G401 (cell line): Measurements from ENCODE around the gene YAE1. TPM values are rescaled to one million over a fixed set of nuclear protein-coding genes. Genes with fewer than 3 reads are reported as not detected.
A peak's percentile ranks its signal among the peaks of the same experiment; 100 is the strongest.

Experiments used
- DNase-seq: peaks from one replicate; pipeline ENCODE4 v3.0.0-alpha.2; 2015; ENCODE audit warnings: low spot score
- in situ Hi-C: cut with HindIII; loops from 2 replicates; pipeline ENCODE4 v1.10.0; 2016; ENCODE audit warnings: low sequenced_read_pairs, mixed read lengths
- total RNA-seq: library from RNA; depleted of rRNA; stranded (reverse); fragments of >200 nt; shearing (Covaris generic); gene quantifications from 2 replicates; pipeline ENCODE4 v1.2.3, GENCODE V29; 2014

The YAE1 gene
- total RNA-seq, 1 experiment from 2014 or later, result 36.8 TPM

DNA sequence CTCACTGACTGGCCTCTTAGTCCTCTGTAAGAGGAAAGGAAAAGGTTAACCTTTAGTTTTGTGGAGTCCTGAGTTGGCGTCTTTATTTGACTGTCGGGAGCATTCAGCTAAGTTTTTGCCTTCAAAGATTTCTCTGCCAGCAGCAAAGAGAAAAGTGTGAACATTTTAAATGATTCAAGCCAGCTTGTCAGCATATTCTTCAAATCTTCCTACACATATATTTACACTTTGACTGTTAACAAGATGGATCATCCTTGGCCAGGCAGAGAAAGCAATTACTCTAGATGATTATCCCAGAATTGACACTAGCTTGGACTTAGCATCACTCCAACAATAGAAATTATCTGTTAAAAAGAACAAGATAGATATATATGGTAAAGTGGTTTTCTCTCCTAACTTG, 15.8 kb upstream of the YAE1 start:
- in situ Hi-C loops, result no loop called here
- DNase-seq, result no peak

DNA sequence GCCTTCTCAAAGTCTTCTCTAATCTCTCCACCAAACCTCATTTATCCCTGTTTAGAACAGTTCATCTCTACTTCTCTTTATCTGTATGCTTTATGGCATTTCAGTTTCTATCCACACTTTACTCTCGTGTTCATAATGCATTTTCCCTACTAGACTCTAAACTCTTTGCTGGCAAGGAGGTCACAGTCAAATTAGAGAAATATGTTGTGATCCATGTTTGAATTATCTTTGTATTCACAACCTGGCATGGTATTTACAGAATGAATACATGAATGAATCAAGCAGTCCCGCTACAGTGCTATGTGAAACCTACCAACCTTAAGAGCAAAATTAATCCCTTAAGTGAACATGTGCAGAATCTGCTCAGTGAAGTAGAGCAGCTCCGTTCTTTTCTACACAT, 12.8 kb upstream of the YAE1 start:
- in situ Hi-C loops, result no loop called here

DNA sequence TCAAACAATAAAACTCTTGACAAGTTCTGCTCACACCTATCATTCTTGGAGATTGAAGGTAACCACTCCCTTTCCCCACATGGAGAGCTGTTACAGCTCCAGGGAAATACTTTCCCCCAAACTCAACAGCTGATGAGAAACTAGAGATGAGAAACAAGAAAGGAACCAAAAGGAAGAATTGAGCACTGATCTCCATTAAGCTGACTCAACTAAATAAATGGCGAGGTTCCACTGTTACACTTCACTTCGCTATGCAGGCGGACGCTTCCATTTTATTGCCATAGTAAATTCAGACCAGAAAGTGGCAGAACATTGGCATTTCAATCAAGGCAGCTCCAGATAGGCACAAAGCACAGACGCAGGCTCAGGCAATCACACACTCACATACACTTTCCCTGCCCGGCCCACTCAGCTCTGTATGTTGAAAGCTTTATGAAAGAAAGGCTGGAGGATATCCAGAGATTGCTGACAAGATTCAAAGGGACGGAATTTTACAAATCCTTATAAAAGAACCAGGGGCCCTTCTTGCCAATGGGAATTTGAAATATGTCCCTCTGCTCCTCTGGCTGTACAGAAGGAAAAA, 11.5 kb upstream of the YAE1 start:
- in situ Hi-C loops, result no loop called here
- no peak for DNase-seq

More for the DNA sequence above, 12.8 kb upstream of the YAE1 start:
- no peak for DNase-seq

DNA sequence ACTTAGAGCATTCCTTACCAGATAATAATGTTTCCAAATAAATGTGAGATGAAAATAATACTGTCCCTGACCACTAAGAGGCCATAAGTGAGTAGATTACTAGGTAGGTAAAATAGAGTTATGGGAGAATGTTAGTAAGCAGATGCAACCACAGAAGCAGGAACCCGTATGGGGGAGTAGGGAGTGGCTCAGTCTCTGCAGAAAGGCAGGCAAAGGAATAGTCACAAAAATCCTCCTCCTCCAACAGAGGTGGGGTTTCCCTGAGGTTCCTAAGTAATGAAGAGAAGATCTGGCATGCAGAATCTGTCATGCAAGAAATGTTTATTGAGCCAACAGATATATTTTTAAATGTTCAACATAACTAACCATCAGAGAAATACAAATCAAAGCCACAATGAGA, 9.0 kb upstream of the YAE1 start:
- no peak for DNase-seq
- in situ Hi-C loops, result no loop called here

DNA sequence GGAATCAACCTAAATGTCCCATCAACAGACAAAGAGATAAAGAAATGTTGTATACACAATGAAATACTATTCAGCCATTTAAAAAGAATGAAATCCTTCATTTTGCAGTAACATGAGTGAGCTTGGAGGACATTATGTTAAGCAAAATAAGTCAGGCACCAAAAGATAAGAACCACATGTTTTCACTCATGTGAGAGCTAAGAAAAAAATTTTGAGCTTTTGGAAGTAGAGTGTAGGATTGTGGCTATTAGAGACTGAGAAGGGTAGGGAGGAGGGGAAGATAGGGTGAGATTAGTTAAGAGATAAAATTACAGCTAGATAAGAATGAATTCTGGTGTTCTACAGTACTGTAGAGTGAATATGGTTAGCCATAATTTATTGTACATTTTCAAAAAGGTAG, 8.3 kb upstream of the YAE1 start:
- no peak for DNase-seq
- in situ Hi-C loops, result no loop called here

DNA sequence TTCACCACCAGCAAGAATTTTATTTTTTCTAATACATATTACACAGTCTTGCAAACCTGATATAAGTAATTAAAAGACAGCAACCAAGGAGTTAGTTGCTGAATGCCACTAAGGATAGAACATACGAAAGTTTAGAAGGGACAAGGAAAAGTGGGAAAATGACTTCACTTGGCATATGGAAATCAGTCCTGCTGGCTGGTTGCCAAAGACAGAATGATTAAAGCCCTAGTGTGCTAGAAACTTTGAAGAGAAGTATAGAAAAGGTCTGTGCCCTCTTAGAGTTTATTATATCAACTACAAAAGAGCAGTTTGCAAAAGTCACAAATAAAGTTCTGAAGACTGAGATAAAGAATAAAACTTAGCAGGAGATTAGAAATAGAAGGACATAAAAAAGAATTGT, 5.8 kb upstream of the YAE1 start:
- in situ Hi-C loops, result no loop called here
- no peak for DNase-seq

DNA sequence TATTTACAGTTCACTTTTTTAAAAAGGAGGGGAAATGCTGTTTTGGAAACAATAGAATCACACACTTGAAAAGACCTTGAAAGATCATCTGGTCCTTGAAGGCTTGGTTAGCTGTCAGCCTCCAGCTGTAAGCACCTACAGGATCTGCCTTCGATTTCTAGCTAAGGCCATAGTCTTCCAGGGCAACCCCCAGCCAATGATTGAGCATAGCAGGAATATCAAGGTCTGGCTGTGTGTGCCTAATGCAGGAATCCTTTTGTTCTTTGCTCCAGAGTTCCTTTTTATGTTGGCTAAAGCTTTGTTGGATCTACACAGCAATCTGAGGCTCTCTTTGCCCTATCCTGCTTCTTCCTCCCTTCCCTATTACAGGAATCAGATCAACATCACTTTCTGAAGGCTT, 5.2 kb upstream of the YAE1 start:
- DNase-seq, result no peak
- in situ Hi-C loops, result no loop called here

DNA sequence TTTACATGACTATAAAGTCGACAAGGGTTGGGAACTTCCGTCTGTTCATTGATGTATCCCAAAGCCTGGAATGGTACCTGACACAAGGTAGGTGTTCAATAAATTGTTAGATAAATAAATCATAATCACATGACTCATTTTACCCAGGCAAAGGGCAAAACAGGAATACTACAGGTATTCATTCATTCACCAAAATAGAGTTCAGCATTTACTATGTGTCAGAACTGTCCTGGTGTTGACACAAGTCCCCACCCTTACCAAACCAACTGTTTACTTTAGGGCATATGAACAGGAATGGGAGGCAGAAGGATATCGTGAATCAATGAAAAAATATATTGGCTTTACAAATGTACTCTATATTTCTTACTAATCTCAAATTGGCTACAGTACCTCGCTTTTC, 666 bp upstream of the YAE1 start:
- in situ Hi-C loops, result no loop called here
- DNase-seq, result no peak

DNA sequence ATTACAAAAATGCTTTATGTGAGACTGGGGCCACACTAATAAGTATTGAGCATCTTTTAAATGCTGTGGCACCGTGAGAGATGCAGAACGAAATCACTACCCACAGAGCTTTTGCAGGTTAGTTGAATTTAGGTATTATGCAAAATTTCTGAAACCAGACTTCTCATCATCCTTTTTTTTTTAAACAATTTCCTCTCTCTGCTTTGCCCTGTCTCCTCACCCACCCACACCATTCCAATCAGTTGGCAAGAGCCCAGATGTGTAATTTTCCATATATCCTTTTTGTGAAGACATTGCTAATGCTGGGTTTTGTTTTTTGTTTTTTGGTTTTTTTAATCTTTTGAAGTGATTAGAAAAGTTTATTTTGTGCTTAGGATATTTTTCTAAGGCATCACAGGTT, 1.1 kb downstream of the YAE1 start:
- in situ Hi-C loops, result no loop called here

DNA sequence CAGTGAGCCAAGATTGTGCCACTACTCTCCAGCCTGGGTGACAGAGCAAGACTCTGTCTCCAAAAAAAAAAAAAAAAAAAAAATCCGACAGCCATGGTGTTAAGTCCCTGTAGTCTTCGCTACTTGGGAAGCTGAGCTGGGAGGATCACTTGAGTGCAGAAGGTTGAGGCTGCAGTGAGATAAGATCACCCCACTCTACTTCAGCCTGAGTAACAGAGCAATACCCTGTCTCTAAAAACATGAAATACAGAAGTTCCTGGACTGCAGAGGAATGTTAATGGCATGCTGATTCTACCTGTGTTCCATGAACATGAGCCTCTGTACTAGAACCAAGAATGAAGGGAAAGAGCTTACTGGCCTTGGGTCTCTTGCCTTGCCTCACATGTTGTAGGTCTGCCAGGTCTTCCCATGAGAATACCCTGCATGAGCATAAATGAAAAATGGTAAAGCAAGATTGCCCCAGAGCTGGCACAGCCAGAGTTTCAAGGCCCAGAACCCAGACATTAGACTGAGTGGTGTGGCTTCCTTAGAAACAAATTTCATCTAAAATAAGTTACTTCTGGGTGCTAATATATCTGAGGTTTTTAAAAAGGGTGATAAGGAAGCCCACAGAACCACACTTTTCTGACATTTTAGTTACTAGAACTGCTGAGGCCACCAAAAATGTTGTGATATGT, 8.6 kb downstream of the YAE1 start:
- in situ Hi-C loops, result no loop called here
- no peak for DNase-seq

More for the DNA sequence above, 1.1 kb downstream of the YAE1 start:
- DNase-seq, result no peak

DNA sequence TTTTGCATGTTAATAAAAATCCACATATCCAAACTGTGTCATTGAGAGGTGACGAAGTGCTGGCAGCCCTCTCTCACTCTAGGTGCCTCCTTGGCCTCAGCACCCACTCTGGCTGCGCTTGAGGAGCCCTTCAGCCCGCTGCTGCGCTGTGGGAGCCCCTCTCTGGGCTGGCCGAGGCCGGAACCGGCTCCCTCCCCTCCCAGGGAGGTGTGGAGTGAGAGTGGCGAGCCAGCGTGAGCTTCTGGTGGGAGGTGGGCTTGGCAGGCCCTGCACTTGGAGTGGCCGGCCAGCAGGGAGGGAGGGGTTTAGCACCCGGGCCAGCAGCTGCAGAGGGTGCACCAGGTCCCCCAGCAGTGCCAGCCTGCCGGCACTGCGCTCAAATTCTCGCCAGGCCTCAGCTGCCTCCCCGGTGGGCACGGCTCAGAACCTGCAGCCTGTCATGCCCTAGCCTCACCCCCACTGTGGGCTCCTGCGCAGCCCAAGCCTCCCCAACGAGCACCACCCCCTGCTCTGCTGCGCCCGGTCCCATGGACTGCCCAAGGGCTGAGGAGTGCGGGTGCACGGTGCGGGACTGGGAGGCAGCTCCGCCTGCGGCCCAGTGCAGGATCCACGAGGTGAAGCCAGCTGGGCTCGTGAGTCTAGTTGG, 11.1 kb downstream of the YAE1 start:
- in situ Hi-C loops, result no loop called here
- DNase-seq, result no peak

DNA sequence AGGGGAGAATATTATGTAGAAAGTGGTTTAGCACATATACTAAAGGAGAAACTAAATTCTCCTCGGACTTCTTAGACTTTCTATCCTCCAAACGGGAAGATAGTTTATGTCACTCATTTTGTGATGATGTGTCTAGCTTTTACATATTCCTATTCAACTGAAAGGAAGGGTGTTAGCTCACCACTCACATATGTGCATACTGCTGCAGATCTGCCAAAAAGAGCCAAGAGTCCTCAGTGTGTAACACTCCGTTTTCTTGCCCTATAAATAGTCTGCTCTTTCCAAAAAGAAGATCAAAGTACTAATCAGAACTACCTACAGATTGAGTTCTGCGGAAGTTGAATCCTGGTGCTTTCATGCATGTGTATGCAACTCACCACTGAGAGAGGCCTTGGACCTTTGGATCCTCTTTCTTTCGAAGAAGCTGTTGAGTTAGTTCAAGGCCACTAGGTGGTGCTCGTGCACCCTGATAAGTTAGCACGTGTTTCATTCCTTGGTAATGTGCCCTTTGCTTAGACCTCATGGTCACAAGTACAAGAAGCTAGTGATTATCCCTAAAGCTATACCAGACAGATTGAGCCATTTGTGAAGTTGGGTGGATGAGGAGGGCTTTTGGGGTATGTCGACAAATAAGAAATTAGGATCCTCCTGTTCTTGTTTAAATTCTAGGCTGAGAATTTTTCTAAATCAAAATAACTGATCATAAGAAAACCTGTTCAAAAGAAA, 14.1 kb downstream of the YAE1 start:
- in situ Hi-C loops, result no loop called here
- peak; percentile 94 for DNase-seq

DNA sequence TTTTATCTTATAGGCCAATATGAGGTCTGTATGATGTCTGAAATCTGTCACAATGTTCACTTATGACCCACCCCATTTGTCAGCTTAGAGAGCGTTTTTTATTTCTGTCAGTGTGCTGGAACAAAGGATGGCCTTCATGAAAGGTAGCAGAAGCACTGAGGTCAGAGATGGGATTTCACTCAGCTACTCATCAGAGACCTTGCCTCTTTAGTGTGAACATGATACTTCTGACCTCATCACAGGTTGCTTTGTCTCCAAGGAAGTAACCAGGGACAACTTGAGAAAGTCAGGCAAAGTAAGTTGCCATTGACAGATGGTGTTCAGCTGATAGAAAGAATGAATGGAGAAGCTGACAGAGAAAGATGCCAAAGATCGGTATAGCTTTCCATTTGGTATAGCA, 16.3 kb downstream of the YAE1 start:
- in situ Hi-C loops, result no loop called here
- DNase-seq, result no peak

DNA sequence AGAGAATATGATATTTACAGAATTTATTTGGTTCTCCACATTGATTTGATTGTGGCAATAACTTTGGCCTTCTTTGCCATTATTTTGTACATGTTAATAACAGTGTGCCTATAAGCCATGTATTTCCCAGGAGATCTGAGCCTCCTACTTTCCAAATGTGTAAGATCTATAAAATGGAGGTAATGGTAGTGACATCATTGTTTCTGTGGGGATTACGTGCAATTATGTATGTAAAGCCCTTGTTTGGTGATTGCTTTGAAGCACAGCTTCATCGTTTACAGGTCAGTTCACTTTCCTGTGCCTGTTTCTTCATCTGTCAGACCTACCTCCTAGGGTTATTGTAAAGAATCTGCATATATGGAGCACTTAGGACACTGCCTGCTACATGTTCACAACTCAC, 17.3 kb downstream of the YAE1 start:
- DNase-seq, result no peak
- in situ Hi-C loops, result no loop called here

DNA sequence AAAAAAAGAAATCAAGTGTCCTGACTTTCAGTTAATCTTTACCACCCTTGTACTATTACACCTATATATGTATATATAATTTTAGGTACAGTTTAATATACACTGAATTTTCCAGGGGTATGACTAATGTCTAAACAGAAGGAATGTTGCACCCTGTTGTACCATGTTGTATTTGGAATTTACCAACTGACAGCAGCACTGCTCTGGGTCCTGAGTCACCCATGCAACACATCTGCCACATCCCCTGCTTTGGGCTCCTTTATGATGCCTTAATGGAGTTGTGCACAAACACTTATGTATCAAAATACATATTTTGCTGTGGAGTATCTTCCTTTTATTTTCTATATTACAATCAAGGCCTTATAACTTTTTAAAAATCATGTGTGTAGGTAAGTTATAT, 21.2 kb downstream of the YAE1 start:
- in situ Hi-C loops, result no loop called here
- no peak for DNase-seq

DNA sequence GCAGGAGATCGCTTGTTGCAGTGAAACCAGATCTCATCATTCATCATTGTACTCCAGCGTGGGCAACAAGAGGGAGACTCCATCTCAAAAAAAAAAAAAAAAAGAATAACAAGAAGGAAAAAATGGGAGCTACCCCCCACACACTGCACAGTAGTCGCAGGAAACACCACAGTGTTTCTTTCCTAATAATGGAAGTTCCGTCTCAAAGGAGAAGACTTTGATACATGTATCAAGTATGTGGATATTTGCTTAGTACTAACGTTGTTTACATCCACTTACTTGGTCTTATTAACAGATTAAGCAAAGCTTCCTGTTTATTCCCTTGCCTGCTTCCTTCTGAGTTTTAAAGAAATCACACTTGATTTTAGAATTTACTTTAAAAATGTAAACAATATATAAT, 22.2 kb downstream of the YAE1 start:
- in situ Hi-C loops, result no loop called here
- DNase-seq, result no peak

DNA sequence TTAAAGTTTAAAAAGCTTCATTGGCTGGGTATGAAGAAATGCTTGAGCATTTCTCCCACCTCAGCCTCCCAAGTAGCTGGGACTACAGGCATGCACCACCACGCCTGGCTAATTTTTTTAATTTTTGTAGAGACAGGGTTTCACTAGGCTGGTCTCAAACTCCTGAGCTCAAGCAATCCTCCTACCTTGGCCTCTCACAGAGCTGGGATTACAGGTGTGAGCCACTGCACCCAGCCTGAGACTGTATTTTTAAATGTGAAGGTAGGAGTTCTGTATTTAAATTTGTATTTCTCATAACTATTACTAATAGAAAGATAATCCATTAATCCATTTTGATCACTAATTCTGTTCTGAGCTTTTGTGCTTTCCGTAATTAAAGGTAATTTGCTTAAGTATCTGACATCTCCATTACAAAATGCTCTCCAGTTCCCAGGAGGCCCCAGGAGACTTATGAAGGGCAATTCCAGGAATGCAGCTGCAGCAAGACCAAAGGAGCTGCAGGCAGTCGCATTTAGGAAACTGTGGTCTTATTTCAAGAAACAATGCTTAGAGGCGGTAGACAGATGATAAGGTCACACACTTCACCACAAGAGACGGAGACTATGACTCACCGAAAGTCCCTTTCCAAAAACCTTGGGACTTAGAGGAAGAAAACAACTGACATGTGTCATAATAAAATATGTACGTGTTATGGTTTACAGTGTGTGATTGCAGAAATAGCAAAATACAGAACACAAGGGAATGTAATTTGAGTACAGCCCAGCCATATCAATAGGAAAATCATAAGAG, 23.3 kb downstream of the YAE1 start:
- in situ Hi-C loops, result no loop called here
- no peak for DNase-seq

DNA sequence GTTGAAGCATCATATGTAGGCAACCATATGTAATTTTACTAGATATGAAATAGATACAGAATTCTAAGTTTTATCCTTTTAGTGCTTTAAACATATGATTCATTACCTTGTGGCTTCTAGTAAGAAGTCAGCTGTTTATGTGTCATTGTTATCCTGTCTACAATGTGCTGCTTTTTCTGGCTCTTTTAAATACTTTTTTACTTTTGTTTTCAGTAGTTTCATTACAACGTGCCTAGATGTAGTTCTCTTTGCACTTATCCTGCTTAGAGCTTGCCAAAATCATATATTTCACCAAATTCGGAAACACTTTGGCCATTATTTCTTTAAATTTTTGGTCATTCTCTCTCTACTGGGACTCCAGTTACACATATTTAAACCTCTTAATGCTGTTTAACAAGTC, 26.4 kb downstream of the YAE1 start:
- DNase-seq, result no peak
- in situ Hi-C loops, result no loop called here

DNA sequence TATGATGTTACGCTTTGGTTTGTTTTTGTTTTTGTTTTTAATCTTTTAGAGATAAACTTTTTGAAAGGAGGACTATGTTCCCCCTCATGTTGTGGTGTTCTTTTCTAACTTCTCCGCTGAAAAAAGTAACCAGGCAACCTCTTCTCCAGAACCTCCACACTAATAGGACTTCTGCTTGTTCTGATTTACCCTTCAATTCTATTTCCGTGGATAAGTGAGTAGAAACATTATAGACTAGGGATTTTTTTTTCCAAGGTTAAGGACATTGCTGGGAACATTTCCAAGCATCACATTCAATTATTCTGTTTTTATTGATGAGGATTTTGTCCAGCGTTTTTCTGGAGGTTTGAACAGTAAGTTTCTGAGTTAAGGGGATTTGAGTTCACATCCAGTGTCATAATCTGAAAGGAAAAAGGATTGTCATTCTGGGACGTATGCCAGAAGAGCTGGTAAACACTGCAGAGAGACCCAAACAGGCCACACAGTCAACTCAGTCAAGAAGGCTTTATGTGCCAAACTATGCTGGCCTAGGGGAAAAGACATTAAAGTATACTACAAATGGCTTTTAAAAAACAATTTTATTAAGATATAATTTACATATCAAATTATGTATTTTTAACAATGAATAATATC, 28.9 kb downstream of the YAE1 start:
- DNase-seq, result peak; percentile 11
- in situ Hi-C loops, result no loop called here
